Measurements from ENCODE around the gene ADGRL3.

ADGRL3 gene

GRCh38 chr4:61860376-61860775 is 660.2 kb downstream of the ADGRL3 start:
- no peak for TF ChIP-seq CTCF (IDR thresholded peaks at IDR 0.05; ENCODE audit: low read depth, low read length, missing control alignments)
- DNase-seq (ENCODE audit: low read depth) = no peak

GRCh38 chr4:61864286-61864685 is 664.2 kb downstream of the ADGRL3 start:
- no peak for DNase-seq (ENCODE audit: low read depth)
- no peak for TF ChIP-seq CTCF (IDR thresholded peaks at IDR 0.05; ENCODE audit: low read depth, low read length, missing control alignments)
- H3K4me3 ChIP-seq (ENCODE audit: low read depth, low read length) = no peak overlapping the region

More at GRCh38 chr4:61860376-61860775, 660.2 kb downstream of the ADGRL3 start:
- no peak overlapping the region for H3K4me3 ChIP-seq (ENCODE audit: low read depth, low read length)

DNA sequence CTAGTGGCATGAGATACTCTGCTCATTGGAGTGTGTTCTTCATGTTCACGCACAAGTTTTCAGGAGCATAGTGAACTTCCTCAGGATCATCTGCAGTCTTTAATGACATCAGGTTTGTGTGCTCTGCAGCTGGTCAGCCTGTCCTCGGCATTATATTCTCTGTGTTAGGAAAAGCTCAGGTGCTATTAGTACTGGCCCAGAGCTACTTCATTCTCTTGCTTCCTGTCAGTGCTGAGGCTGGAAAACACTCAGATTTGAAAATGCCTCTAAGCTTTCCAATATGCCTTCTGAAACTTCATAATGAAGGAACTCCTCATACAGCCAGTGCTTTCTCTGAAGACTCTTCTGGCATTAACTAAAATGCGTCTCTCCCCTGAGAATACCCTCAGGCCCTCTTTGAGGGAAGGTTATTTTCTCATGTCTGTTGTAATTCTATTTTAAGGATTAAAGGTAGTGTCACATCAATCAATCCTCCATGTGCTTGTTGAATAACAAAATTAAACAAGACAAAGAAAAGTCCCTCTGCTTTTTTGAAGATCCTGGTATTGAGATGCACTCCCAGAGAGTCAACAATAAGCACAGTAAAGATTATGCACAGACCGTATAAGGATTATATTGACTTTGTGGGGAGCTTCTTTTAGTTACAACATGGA is 666.4 kb downstream of the ADGRL3 start:
- no peak for DNase-seq (ENCODE audit: low read depth)
- no peak overlapping the region for H3K4me3 ChIP-seq (ENCODE audit: low read depth, low read length)
- no peak for TF ChIP-seq CTCF (IDR thresholded peaks at IDR 0.05; ENCODE audit: low read depth, low read length, missing control alignments)

GRCh38 chr4:61872983-61873382 is 672.9 kb downstream of the ADGRL3 start:
- TF ChIP-seq CTCF (IDR thresholded peaks at IDR 0.05; ENCODE audit: low read depth, low read length, missing control alignments) = no peak
- DNase-seq (ENCODE audit: low read depth) = no peak
- no peak overlapping the region for H3K4me3 ChIP-seq (ENCODE audit: low read depth, low read length)

GRCh38 chr4:61877266-61877665 is 677.1 kb downstream of the ADGRL3 start:
- H3K4me3 ChIP-seq (ENCODE audit: low read depth, low read length) = no peak overlapping the region
- TF ChIP-seq CTCF (IDR thresholded peaks at IDR 0.05; ENCODE audit: low read depth, low read length, missing control alignments) = no peak
- DNase-seq (ENCODE audit: low read depth) = no peak

GRCh38 chr4:61877893-61878292 is 677.8 kb downstream of the ADGRL3 start:
- TF ChIP-seq CTCF (IDR thresholded peaks at IDR 0.05; ENCODE audit: low read depth, low read length, missing control alignments) = no peak
- no peak overlapping the region for H3K4me3 ChIP-seq (ENCODE audit: low read depth, low read length)
- DNase-seq (ENCODE audit: low read depth) = no peak

DNA sequence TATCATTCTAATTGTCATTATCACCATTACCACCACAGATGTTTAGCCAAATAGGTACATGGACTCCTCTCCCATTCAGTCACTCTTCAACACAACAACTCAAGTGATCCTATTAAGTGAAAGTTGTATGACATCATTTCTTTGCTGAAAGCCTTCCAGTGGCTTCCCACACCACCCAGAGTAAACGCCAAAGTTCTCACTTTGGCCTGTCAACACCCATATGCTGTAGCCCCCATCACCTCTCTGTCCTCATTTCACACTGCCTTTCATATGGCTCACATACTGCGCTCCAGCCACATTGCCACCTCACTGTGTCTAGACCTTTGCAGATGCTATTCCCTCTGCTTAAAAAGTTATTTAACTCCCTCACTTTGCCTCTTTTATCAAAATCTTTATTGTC is 682.3 kb downstream of the ADGRL3 start:
- no peak overlapping the region for H3K4me3 ChIP-seq (ENCODE audit: low read depth, low read length)
- DNase-seq (ENCODE audit: low read depth) = no peak
- no peak for TF ChIP-seq CTCF (IDR thresholded peaks at IDR 0.05; ENCODE audit: low read depth, low read length, missing control alignments)

Measured in GM12864 (cell line).